K562 (cell line): ENCODE data around the gene MYH15. TPM values are rescaled to one million over a fixed set of nuclear protein-coding genes. Genes with fewer than 3 reads are reported as not detected.

Experiments used
- ATAC-seq: fragments of 200-7000 bp; cut with Tn5 transposase; 3 replicates; pipeline ENCODE4 v1.9.1; 2020; ENCODE audit warnings: moderate library complexity
- BruUV-seq: library from RNA; stranded (reverse); fragments of 400-500 nt; replicated peaks from 2 replicates; lab custom pipeline; 2021; lab: Mats Ljungman, UMichigan
- CTCF ChIA-PET: fragments of 300-600 bp; formaldehyde crosslinking; extraction: SDS; loops from one replicate; lab custom pipeline; 2021; ENCODE audit warnings: low intra/inter-chr PET ratio; lab: Yijun Ruan, JAX
- POLR2A ChIA-PET: fragments of 300-600, 350-650 bp; sonication (Branson Sonifier 250); formaldehyde crosslinking; extraction: SDS; loops from one replicate; lab custom pipeline; 2021; ENCODE audit warnings: antibody characterized with exemption, inconsistent platforms; lab: Yijun Ruan, JAX
- DNase-seq, 4 experiments: peaks; one replicate each; pipeline versions ENCODE4 v3.0.0 to v3.0.0-alpha.2; 2011 to 2018; ENCODE audit warnings: low spot score in 3 of 4, mixed read lengths in 3 of 4; ENCODE audit errors: extremely low read depth in 1 of 4
- FAIRE-seq: peaks from 2 replicates; lab custom pipeline; 2011; peaks lifted over from hg19 to GRCh38; lab: Jason Lieb, UNC
- H2AFZ ChIP-seq: 2 replicates; pipeline ENCODE4 v1.6.0; 2011; ENCODE audit warnings: low read depth, low read length, control low read depth, inconsistent platforms
- H3K27ac ChIP-seq: fragments of 200-600 bp; 3 replicates; pipeline ENCODE4 v1.8.0; 2011; ENCODE audit warnings: low read depth, mild to moderate bottlenecking, control low read depth, inconsistent platforms, low read length, moderate library complexity, mixed read lengths; ENCODE audit errors: extremely low read depth
- H3K27me3 ChIP-seq, 2 experiments: fragments of 300-600 bp in 1 of 2; 2 replicates in 1 of 2; 3 replicates in 1 of 2; pipeline versions ENCODE4 v1.6.0 to v1.8.0; 2011; ENCODE audit warnings: inconsistent platforms in 2 of 2, low read length in 2 of 2, mild to moderate bottlenecking in 1 of 2, mixed read lengths in 1 of 2, moderate library complexity in 1 of 2; ENCODE audit not compliant: control insufficient read depth in 2 of 2, insufficient read depth in 2 of 2
- H3K36me3 ChIP-seq: fragments of 300-600 bp; 3 replicates; pipeline ENCODE4 v1.8.0; 2011; ENCODE audit warnings: mild to moderate bottlenecking, low read length, inconsistent platforms; ENCODE audit not compliant: control insufficient read depth, insufficient read depth
- H3K4me1 ChIP-seq, 2 experiments: fragments of 200-600 bp in 1 of 2; replicated peaks in 1 of 2; 2 replicates in 1 of 2; 3 replicates in 1 of 2; pipeline versions ENCODE4 v1.5.1 to v1.8.0; 2011; ENCODE audit warnings: inconsistent platforms in 2 of 2, low read length in 2 of 2, mild to moderate bottlenecking in 1 of 2, mixed read lengths in 1 of 2, moderate library complexity in 1 of 2; ENCODE audit not compliant: control insufficient read depth in 2 of 2, insufficient read depth in 2 of 2
- H3K4me2 ChIP-seq: 2 replicates; pipeline ENCODE4 v1.6.1; 2011; ENCODE audit warnings: low read length, control low read depth, inconsistent platforms, mixed read lengths; ENCODE audit not compliant: insufficient read depth
- H3K4me3 ChIP-seq: fragments of 200-600 bp; sonication (generic), shearing (Covaris generic); 2 replicates; pipeline ENCODE4 v1.5.1; 2016; ENCODE audit warnings: control low read depth, inconsistent platforms
- H3K79me2 ChIP-seq: fragments of 200-600 bp; 3 replicates; pipeline ENCODE4 v1.8.0; 2011; ENCODE audit warnings: low read length, inconsistent platforms; ENCODE audit not compliant: control insufficient read depth, insufficient read depth
- H3K9ac ChIP-seq, 2 experiments: 2 replicates each; pipeline versions ENCODE4 v1.6.0 to v1.6.1; 2011; ENCODE audit warnings: low read depth in 2 of 2, low read length in 2 of 2, control low read depth in 1 of 2, inconsistent platforms in 1 of 2, mild to moderate bottlenecking in 1 of 2, mixed read lengths in 1 of 2; ENCODE audit not compliant: insufficient read depth in 1 of 2
- H3K9me1 ChIP-seq: one replicate; pipeline ENCODE4 v1.6.0; 2011; ENCODE audit warnings: inconsistent platforms, mild to moderate bottlenecking, low read length, moderate library complexity; ENCODE audit not compliant: control insufficient read depth, insufficient read depth
- H3K9me3 ChIP-seq: replicated peaks from 2 replicates; pipeline ENCODE4 v1.5.1; 2011; ENCODE audit warnings: low read depth, low read length, inconsistent platforms; ENCODE audit not compliant: control insufficient read depth, insufficient read depth
- H4K20me1 ChIP-seq: replicated peaks from 2 replicates; pipeline ENCODE4 v1.6.1; 2011; ENCODE audit warnings: low read length, inconsistent platforms, mixed read lengths; ENCODE audit not compliant: control insufficient read depth, insufficient read depth
- FOXK2 ChIP-seq, 2 experiments: fragments of 450-650 bp; IDR thresholded peaks in 1 of 2; conservative IDR thresholded peaks in 1 of 2; 2 replicates each; pipeline ENCODE4 v1.6.1; 2016; ENCODE audit warnings: low read depth in 2 of 2, mild to moderate bottlenecking in 1 of 2
- JUND ChIP-seq, 2 experiments: IDR thresholded peaks; 2 replicates in 1 of 2; 3 replicates in 1 of 2; pipeline ENCODE4 v1.6.1; 2011; ENCODE audit warnings: borderline replicate concordance in 2 of 2, low read depth in 2 of 2, low read length in 2 of 2, improper control_type of control experiment in 1 of 2, missing biosample characterization in 1 of 2, missing genetic modification characterization in 1 of 2, missing genetic modification reagents in 1 of 2
- SMARCC2 ChIP-seq: fragments of 450-650 bp; IDR thresholded peaks from 2 replicates; pipeline ENCODE4 v1.6.1; 2017; ENCODE audit warnings: antibody characterized with exemption, moderate library complexity, mild to moderate bottlenecking, low read depth
- TSHZ1 ChIP-seq: fragments of 250-450 bp; sonication (Bioruptor Pico); IDR thresholded peaks from 2 replicates; pipeline ENCODE4 v1.4.0; 2020; ENCODE audit warnings: mild to moderate bottlenecking, moderate library complexity
- ZNF77 ChIP-seq: fragments of 250-450 bp; sonication (Bioruptor Pico); IDR thresholded peaks from 2 replicates; pipeline ENCODE4 v1.5.0; 2020
- WGBS: fragments of 100-300 bp; shearing (Covaris generic); methylation state at CpG from one replicate; pipeline ENCODE4 v1.1.6; 2016; ENCODE audit warnings: low coverage, mixed read lengths; ENCODE audit not compliant: insufficient coverage; ENCODE audit errors: missing lambda C conversion rate; 5-methylcytosine and 5-hydroxymethylcytosine counted together
- in situ Hi-C: fragments of 300-500 bp; cut with MboI; formaldehyde crosslinking; loops from 4 replicates; pipeline ENCODE4 v1.15.0; 2018; ENCODE audit warnings: inconsistent platforms, mixed read lengths
- intact Hi-C: fragments of 100-400 bp; cut with micrococcal nuclease; formaldehyde crosslinking; loops from 2 replicates; pipeline ENCODE4 v1.14.2; 2022
- polyA plus RNA-seq, 8 experiments: library from polyadenylated mRNA; depleted of rRNA in 4 of 8; stranded (reverse) in 5 of 8; unstranded in 3 of 8; fragments of >200 nt; fragmentation: Nextera tagmentation in 2 of 8; fragmentation: Illumina TruSeq in 1 of 8; extraction: Ambion mirVana in 2 of 8; extraction: Trizol in 1 of 8; gene quantifications; 2 replicates each; pipeline versions ENCODE4 v1.2.1 to v1.2.3, GENCODE V29; 2011 to 2014; ENCODE audit warnings: inconsistent platforms in 1 of 8, missing spikeins in 1 of 8
- total RNA-seq, 7 experiments: library from RNA; depleted of rRNA in 6 of 7; stranded (reverse); fragments of >200 nt in 6 of 7; fragmentation: Illumina TruSeq in 2 of 7; extraction: Trizol in 2 of 7; gene quantifications; 2 replicates each; pipeline versions ENCODE4 v1.2.1 to v1.2.3, GENCODE V29; 2011 to 2021; ENCODE audit warnings: low replicate concordance in 1 of 7
- TF ChIP-seq, protein P1 (sequence below): fragments of 450-650 bp; IDR thresholded peaks from 2 replicates; pipeline ENCODE4 v1.6.1; 2016; ENCODE audit warnings: antibody characterized with exemption
- TF ChIP-seq, protein P2 (sequence below): fragments of 250-450 bp; sonication (Bioruptor Pico); IDR thresholded peaks from 2 replicates; pipeline ENCODE4 v1.4.0; 2020; ENCODE audit warnings: mild to moderate bottlenecking, moderate library complexity

Gene MYH15
- total and polyA plus RNA-seq, 9 of the 15 experiments (the other 6 are each of a cell fraction or from before 2014, with no cell fraction given) = 0.03 to 0.29 (median 0.12) TPM

- no peak overlapping the region for H3K9ac ChIP-seq
- no peaks in the 10 kb centered on the region for H3K27me3 ChIP-seq
- WGBS = 5% methylated on average over 4 of the region's 4 CpGs
- DNase-seq = no peak
- H2AFZ ChIP-seq = no peak overlapping the region
- no peaks in the 10 kb centered on the region for H4K20me1 ChIP-seq
- no peaks in the 10 kb centered on the region for H3K79me2 ChIP-seq
- no peaks in the 10 kb centered on the region for H3K4me1 ChIP-seq
- no peak overlapping the region for H3K27ac ChIP-seq
- ATAC-seq = no peak
- in situ Hi-C loops (no loop called here), intact Hi-C loops (no loop called here)
- H3K36me3 ChIP-seq = no peaks in the 10 kb centered on the region
- no peaks in the 10 kb centered on the region for H3K9me1 ChIP-seq
- no peaks in the 10 kb centered on the region for H3K9me3 ChIP-seq
- ChIA-PET POLR2A (no interaction called here), CTCF (no interaction called here)
- no peak for FAIRE-seq
- no TSS peak for BruUV-seq
- TF ChIP-seq ZNF77 = no peak
- H3K4me3 ChIP-seq = no peak overlapping the region
- H3K4me2 ChIP-seq = no peak overlapping the region
These were observed 94.1 kb downstream of the MYH15 start for GRCh38 chr3:108416111-108416869.

DNA sequence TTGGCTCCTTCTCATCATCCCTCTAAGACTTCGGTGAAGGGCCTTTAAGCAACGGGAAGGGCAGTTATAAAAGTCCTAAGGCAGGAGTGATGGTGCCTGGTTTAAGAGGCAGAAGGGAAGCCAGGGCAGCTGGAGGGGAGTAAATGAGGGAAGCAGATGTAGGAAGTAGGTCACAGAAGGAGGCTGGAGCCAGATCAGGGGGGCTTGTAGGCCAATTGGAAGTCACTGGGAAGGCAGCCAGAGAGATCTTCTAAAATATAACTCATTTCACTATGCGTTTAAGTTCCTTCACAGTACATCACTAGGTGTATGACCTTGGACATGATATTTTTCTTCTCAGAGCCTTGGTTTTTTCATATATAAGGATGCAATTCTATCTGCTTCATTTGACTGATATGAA, 94.7 kb downstream of the MYH15 start:
- in situ Hi-C loops (no loop called here), intact Hi-C loops (no loop called here)
- ChIA-PET CTCF (no interaction called here), POLR2A (no interaction called here)
- Histone ChIP-seq H4K20me1 (no peaks in the 10 kb centered on the region), H3K9me1 (no peaks in the 10 kb centered on the region), H3K9ac (no peak overlapping the region), H3K27me3 (no peaks in the 10 kb centered on the region; a peak in 1 of 5 replicates), H3K4me1 (no peaks in the 10 kb centered on the region), H3K79me2 (no peaks in the 10 kb centered on the region), H3K9me3 (no peaks in the 10 kb centered on the region), H3K4me2 (no peak overlapping the region), H3K27ac (no peak overlapping the region), H2AFZ (no peak overlapping the region), H3K4me3 (no peak overlapping the region), H3K36me3 (no peaks in the 10 kb centered on the region)
- WGBS = 3% methylated on average over 3 of the region's 3 CpGs
- ATAC-seq (no peak), DNase-seq (no peak), FAIRE-seq (no peak)
- no TSS peak for BruUV-seq
- TF ChIP-seq JUND (IDR thresholded peaks at IDR 0.05; ENCODE audit: borderline replicate concordance, low read depth, low read length) (no peak), JUND (tag; IDR thresholded peaks at IDR 0.05; ENCODE audit: borderline replicate concordance, low read depth, low read length) (no peak), FOXK2 (conservative IDR thresholded peaks at IDR 0.05 in 1 of 2, IDR thresholded peaks at IDR 0.05 in 1 of 2; ENCODE audit: low read depth in 2 of 2) (no peak), SMARCC2 (no peak), TSHZ1 (CRISPR knock-in tag) (no peak)
- TF ChIP-seq, protein P1, sequence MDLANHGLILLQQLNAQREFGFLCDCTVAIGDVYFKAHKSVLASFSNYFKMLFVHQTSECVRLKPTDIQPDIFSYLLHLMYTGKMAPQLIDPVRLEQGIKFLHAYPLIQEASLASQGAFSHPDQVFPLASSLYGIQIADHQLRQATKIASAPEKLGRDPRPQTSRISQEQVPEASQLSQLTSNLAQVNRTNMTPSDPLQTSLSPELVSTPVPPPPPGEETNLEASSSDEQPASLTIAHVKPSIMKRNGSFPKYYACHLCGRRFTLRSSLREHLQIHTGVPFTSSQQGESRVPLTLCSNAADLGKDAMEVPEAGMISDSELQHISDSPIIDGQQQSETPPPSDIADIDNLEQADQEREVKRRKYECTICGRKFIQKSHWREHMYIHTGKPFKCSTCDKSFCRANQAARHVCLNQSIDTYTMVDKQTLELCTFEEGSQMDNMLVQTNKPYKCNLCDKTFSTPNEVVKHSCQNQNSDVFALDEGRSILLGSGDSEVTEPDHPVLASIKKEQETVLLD = no peak
- TF ChIP-seq, protein P2, sequence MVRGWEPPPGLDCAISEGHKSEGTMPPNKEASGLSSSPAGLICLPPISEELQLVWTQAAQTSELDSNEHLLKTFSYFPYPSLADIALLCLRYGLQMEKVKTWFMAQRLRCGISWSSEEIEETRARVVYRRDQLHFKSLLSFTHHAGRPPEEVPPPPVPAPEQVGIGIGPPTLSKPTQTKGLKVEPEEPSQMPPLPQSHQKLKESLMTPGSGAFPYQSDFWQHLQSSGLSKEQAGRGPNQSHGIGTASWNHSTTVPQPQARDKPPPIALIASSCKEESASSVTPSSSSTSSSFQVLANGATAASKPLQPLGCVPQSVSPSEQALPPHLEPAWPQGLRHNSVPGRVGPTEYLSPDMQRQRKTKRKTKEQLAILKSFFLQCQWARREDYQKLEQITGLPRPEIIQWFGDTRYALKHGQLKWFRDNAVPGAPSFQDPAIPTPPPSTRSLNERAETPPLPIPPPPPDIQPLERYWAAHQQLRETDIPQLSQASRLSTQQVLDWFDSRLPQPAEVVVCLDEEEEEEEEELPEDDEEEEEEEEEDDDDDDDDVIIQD = no peak
